SK-N-SH treated with all-trans-retinoic acid at 6 μM for 48 hours (cell line): ENCODE data around the gene PEDS1.
"Not testable (repeated sequence)": the region's sequence is repeated elsewhere in the genome, so short reads cannot be mapped to it uniquely, and the experiment has no call there.

ENCODE experiments used
- ATAC-seq: fragments of 200-7000 bp; cut with Tn5 transposase; 3 replicates; pipeline ENCODE4 v1.9.1; 2020; ENCODE audit warnings: mild to moderate bottlenecking, moderate library complexity
- ARNTL ChIP-seq: fragments of 450-650 bp; formaldehyde crosslinking; IDR thresholded peaks from 2 replicates; pipeline ENCODE4 v1.5.0; 2020; ENCODE audit warnings: low read depth, mild to moderate bottlenecking, moderate library complexity, borderline replicate concordance
- BACH2 ChIP-seq: fragments of 250-450 bp; sonication (Bioruptor Pico); IDR thresholded peaks from 2 replicates; pipeline ENCODE4 v1.9.0; 2021; ENCODE audit warnings: mild to moderate bottlenecking, borderline replicate concordance
- CSDC2 ChIP-seq: fragments of 250-450 bp; sonication (Bioruptor Pico); IDR thresholded peaks from 2 replicates; pipeline ENCODE4 v1.5.0; 2020; ENCODE audit warnings: mild to moderate bottlenecking, moderate library complexity
- ESRRG ChIP-seq: fragments of 250-450 bp; sonication (Bioruptor Pico); IDR thresholded peaks from 2 replicates; pipeline ENCODE4 v1.6.1; 2021; ENCODE audit warnings: mild to moderate bottlenecking
- GLIS3 ChIP-seq: fragments of 250-450 bp; sonication (Bioruptor Pico); IDR thresholded peaks from 2 replicates; pipeline ENCODE4 v1.5.0; 2020; ENCODE audit warnings: mild to moderate bottlenecking, moderate library complexity
- ISL1 ChIP-seq: fragments of 250-450 bp; sonication (Bioruptor Pico); IDR thresholded peaks from 2 replicates; pipeline ENCODE4 v2.1.2; 2022; ENCODE audit warnings: mild to moderate bottlenecking, moderate library complexity
- PPARA ChIP-seq: fragments of 250-450 bp; sonication (Bioruptor Pico); IDR thresholded peaks from 2 replicates; pipeline ENCODE4 v1.5.0; 2020; ENCODE audit warnings: mild to moderate bottlenecking, borderline replicate concordance
- RARB ChIP-seq: fragments of 250-450 bp; sonication (Bioruptor Pico); IDR thresholded peaks from 2 replicates; pipeline ENCODE4 v1.8.0; 2021; ENCODE audit warnings: mild to moderate bottlenecking, moderate library complexity
- TOX ChIP-seq: fragments of 250-450 bp; sonication (Bioruptor Pico); IDR thresholded peaks from 2 replicates; pipeline ENCODE4 v1.8.0; 2021; ENCODE audit warnings: mild to moderate bottlenecking, moderate library complexity, borderline replicate concordance
- ZC3H10 ChIP-seq: fragments of 250-450 bp; sonication (Bioruptor Pico); IDR thresholded peaks from 2 replicates; pipeline ENCODE4 v1.5.1; 2021; ENCODE audit warnings: mild to moderate bottlenecking, moderate library complexity
- ZFP3 ChIP-seq: fragments of 250-450 bp; sonication (Bioruptor Pico); IDR thresholded peaks from 2 replicates; pipeline ENCODE4 v1.5.0; 2020; ENCODE audit warnings: mild to moderate bottlenecking, moderate library complexity
- ZFP30 ChIP-seq: fragments of 450-650 bp; formaldehyde crosslinking; IDR thresholded peaks from 2 replicates; pipeline ENCODE4 v1.5.0; 2022; ENCODE audit warnings: mild to moderate bottlenecking, moderate library complexity
- ZNF70 ChIP-seq: fragments of 450-650 bp; formaldehyde crosslinking; IDR thresholded peaks from 2 replicates; pipeline ENCODE4 v1.5.0; 2020; ENCODE audit warnings: mild to moderate bottlenecking, moderate library complexity
- ZNF8 ChIP-seq: fragments of 450-650 bp; formaldehyde crosslinking; IDR thresholded peaks from 2 replicates; pipeline ENCODE4 v1.5.0; 2020; ENCODE audit warnings: mild to moderate bottlenecking, moderate library complexity
- TF ChIP-seq, protein P1 (sequence below): fragments of 250-450 bp; sonication (Bioruptor Pico); IDR thresholded peaks from 2 replicates; pipeline ENCODE4 v1.5.0; 2020; ENCODE audit warnings: mild to moderate bottlenecking, moderate library complexity
- TF ChIP-seq, protein P2 (sequence below): fragments of 250-450 bp; sonication (Bioruptor Pico); IDR thresholded peaks from 2 replicates; pipeline ENCODE4 v1.8.0; 2020; ENCODE audit warnings: mild to moderate bottlenecking, moderate library complexity, borderline replicate concordance
- TF ChIP-seq, protein P3 (sequence below): fragments of 250-450 bp; sonication (Bioruptor Pico); IDR thresholded peaks from 2 replicates; pipeline ENCODE4 v1.5.1; 2020; ENCODE audit warnings: low read depth, mild to moderate bottlenecking, moderate library complexity
- TF ChIP-seq, protein P4 (sequence below): fragments of 250-450 bp; sonication (Bioruptor Pico); IDR thresholded peaks from 2 replicates; pipeline ENCODE4 v1.5.1; 2021; ENCODE audit warnings: mild to moderate bottlenecking, moderate library complexity

PEDS1 gene

DNA sequence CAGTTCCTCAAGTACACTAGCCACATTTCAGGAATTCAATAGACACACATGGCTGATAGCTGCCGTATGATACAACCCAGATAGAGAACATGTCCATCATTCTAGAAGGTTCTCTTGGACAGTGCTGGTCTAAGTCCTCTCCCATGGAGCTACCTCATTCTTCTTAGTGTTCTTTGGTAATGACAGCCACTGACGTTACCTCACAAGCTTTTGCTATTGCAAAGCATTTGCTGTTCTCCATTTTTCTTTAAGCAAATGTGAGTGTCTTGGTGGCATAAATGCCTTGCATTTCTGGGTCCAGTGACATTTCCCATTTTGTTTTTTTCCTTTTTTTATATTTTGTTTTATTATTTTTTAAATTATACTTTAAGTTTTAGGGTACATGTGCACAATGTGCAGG, 28.8 kb upstream of the PEDS1 start:
- no peak for ATAC-seq
- no peak for TF ChIP-seq RARB (CRISPR knock-in tag)
- TF ChIP-seq, protein P1, sequence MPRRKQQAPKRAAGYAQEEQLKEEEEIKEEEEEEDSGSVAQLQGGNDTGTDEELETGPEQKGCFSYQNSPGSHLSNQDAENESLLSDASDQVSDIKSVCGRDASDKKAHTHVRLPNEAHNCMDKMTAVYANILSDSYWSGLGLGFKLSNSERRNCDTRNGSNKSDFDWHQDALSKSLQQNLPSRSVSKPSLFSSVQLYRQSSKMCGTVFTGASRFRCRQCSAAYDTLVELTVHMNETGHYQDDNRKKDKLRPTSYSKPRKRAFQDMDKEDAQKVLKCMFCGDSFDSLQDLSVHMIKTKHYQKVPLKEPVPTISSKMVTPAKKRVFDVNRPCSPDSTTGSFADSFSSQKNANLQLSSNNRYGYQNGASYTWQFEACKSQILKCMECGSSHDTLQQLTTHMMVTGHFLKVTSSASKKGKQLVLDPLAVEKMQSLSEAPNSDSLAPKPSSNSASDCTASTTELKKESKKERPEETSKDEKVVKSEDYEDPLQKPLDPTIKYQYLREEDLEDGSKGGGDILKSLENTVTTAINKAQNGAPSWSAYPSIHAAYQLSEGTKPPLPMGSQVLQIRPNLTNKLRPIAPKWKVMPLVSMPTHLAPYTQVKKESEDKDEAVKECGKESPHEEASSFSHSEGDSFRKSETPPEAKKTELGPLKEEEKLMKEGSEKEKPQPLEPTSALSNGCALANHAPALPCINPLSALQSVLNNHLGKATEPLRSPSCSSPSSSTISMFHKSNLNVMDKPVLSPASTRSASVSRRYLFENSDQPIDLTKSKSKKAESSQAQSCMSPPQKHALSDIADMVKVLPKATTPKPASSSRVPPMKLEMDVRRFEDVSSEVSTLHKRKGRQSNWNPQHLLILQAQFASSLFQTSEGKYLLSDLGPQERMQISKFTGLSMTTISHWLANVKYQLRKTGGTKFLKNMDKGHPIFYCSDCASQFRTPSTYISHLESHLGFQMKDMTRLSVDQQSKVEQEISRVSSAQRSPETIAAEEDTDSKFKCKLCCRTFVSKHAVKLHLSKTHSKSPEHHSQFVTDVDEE: no peak
- no peak for TF ChIP-seq ARNTL (CRISPR knock-in tag)
- TF ChIP-seq, protein P2, sequence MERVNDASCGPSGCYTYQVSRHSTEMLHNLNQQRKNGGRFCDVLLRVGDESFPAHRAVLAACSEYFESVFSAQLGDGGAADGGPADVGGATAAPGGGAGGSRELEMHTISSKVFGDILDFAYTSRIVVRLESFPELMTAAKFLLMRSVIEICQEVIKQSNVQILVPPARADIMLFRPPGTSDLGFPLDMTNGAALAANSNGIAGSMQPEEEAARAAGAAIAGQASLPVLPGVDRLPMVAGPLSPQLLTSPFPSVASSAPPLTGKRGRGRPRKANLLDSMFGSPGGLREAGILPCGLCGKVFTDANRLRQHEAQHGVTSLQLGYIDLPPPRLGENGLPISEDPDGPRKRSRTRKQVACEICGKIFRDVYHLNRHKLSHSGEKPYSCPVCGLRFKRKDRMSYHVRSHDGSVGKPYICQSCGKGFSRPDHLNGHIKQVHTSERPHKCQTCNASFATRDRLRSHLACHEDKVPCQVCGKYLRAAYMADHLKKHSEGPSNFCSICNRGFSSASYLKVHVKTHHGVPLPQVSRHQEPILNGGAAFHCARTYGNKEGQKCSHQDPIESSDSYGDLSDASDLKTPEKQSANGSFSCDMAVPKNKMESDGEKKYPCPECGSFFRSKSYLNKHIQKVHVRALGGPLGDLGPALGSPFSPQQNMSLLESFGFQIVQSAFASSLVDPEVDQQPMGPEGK (CRISPR knock-in tag): no peak
- TF ChIP-seq, protein P3, sequence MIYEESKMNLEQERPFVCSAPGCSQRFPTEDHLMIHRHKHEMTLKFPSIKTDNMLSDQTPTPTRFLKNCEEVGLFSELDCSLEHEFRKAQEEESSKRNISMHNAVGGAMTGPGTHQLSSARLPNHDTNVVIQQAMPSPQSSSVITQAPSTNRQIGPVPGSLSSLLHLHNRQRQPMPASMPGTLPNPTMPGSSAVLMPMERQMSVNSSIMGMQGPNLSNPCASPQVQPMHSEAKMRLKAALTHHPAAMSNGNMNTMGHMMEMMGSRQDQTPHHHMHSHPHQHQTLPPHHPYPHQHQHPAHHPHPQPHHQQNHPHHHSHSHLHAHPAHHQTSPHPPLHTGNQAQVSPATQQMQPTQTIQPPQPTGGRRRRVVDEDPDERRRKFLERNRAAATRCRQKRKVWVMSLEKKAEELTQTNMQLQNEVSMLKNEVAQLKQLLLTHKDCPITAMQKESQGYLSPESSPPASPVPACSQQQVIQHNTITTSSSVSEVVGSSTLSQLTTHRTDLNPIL (CRISPR knock-in tag): no peak
- no peak for TF ChIP-seq ZNF70 (CRISPR knock-in tag)
- TF ChIP-seq ISL1 (CRISPR knock-in tag): no peak
- TF ChIP-seq ESRRG: no peak
- TF ChIP-seq ZFP30 (CRISPR knock-in tag): no peak
- TF ChIP-seq BACH2 (CRISPR knock-in tag): no peak
- no peak for TF ChIP-seq PPARA (CRISPR knock-in tag)
- no peak for TF ChIP-seq ZNF8 (CRISPR knock-in tag)
- TF ChIP-seq ZC3H10: no peak
- TF ChIP-seq GLIS3 (CRISPR knock-in tag): no peak
- TF ChIP-seq CSDC2 (CRISPR knock-in tag): no peak
- no peak for TF ChIP-seq TOX (CRISPR knock-in tag)

DNA sequence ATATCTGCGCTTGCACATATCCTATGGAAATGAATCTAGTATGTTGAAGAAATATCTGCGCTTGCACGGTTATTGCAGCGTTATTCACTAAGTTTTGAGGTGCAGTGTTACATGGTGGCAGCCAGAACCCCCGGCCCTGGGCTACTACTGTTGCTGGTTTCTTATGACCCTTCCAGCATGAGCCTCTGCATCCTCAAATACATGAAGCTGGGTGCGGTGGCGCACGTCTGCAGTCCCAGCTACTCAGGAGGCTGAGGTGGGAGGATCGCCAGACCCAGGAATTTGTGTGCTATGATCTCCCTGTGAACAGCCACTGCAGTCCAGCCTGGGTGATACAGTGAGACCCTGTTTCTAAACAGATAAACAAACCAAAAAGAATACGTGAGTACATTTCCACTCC, 27.8 kb upstream of the PEDS1 start:
- TF ChIP-seq, protein P2 (CRISPR knock-in tag): no peak
- TF ChIP-seq, protein P4, sequence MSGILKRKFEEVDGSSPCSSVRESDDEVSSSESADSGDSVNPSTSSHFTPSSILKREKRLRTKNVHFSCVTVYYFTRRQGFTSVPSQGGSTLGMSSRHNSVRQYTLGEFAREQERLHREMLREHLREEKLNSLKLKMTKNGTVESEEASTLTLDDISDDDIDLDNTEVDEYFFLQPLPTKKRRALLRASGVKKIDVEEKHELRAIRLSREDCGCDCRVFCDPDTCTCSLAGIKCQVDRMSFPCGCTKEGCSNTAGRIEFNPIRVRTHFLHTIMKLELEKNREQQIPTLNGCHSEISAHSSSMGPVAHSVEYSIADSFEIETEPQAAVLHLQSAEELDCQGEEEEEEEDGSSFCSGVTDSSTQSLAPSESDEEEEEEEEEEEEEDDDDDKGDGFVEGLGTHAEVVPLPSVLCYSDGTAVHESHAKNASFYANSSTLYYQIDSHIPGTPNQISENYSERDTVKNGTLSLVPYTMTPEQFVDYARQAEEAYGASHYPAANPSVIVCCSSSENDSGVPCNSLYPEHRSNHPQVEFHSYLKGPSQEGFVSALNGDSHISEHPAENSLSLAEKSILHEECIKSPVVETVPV (CRISPR knock-in tag): no peak
- TF ChIP-seq, protein P3 (CRISPR knock-in tag): no peak
- TF ChIP-seq BACH2 (CRISPR knock-in tag) (no peak), ESRRG (no peak), CSDC2 (CRISPR knock-in tag) (no peak), PPARA (CRISPR knock-in tag) (no peak), ZFP3 (no peak), ARNTL (CRISPR knock-in tag) (no peak), ZNF8 (CRISPR knock-in tag) (no peak)
- ATAC-seq: no peak

DNA sequence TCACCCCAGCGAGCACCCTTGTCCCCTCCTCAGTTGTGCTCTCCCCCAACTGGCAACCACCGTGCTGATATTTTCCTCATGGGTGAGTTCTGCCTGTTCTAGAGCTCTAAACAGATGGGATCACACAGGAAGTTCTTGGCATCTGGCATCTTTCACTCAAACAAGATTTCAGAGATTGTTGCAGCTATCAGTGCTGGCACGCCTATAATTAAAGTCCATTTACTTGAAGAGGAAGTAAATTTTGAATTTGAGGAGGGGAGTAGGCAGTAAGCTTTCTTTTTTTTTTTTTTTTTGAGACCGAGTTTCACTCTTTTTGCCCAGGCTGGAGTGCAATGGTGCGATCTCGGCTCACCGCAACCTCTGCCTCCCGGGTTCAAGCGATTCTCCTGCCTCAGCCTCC, 25.1 kb upstream of the PEDS1 start:
- peak; percentile 93 for TF ChIP-seq ZNF8 (CRISPR knock-in tag)
- not testable (repeated sequence) for ATAC-seq
